ENCODE results near the gene ZNF423. TPM values are rescaled to one million over a fixed set of nuclear protein-coding genes. Genes with fewer than 3 reads are reported as not detected.
A peak's percentile ranks its signal among the peaks of the same experiment; 100 is the strongest.

Gene ZNF423
- polyA plus RNA-seq, 1 of the 3 experiments (the other 2 are of a cell fraction): 1.2 TPM

GRCh38 chr16:49660626-49661025 lies 195.3 kb downstream of the ZNF423 start:
- POLR2A ChIA-PET: interaction anchor here (0.6 to 1.9 kb wide), 4 partner anchors 9 to 196 kb away, joined by 3 to 7 read pairs (median 4); no protein-coding TSS in a partner anchor
- no peak overlapping the region for H3K4me2 ChIP-seq

GRCh38 chr16:49659356-49659755 lies 196.6 kb downstream of the ZNF423 start:
- H3K4me2 ChIP-seq: no peak overlapping the region
- peak overlapping the region in 1 of 2 experiments; percentile 99; a peak in 1 of 4 replicates for H3K27ac ChIP-seq (ENCODE audit: low read depth in 2 of 2, low read length in 1 of 2)
- CTCF ChIA-PET: interaction anchor here (3.6 kb wide), 1 partner anchor 198 kb away, joined by 19 read pairs; no protein-coding TSS in a partner anchor
- no peak overlapping the region for H3K4me3 ChIP-seq (ENCODE audit: low read depth in 2 of 2, low read length in 1 of 2)
- H3K9me3 ChIP-seq: no peaks in the 10 kb centered on the region
- H3K9me2 ChIP-seq: no peaks in the 10 kb centered on the region
- H3K4me1 ChIP-seq (ENCODE audit: control insufficient read depth in 1 of 2, insufficient read depth in 2 of 2, low read depth in 1 of 2, low read length in 1 of 2): peaks cover 0 to 75% of the 10 kb centered on the region in 2 experiments; a peak in 2 of 4 replicates
- 61% methylated on average over 8 of the region's 10 CpGs for WGBS (ENCODE audit: low lambda C conversion rate)
- DNase-seq: no peak
- H3K36me3 ChIP-seq (replicated peaks in 1 of 2; ENCODE audit: control insufficient read depth in 1 of 2, insufficient read depth in 2 of 2, low read length in 1 of 2): no peaks in the 10 kb centered on the region
- no peaks in the 10 kb centered on the region for H3K79me2 ChIP-seq (ENCODE audit: insufficient read depth)
- H3F3A ChIP-seq (replicated peaks; ENCODE audit: insufficient read depth): no peaks in the 10 kb centered on the region
- no peaks in the 10 kb centered on the region for H4K20me1 ChIP-seq (ENCODE audit: insufficient read depth)
- POLR2A ChIA-PET: interaction anchor here (1.9 kb wide), 1 partner anchor 19 kb away, joined by 7 read pairs; no protein-coding TSS in a partner anchor
- no peak overlapping the region for H2AFZ ChIP-seq (ENCODE audit: low read depth)
- H3K9ac ChIP-seq: no peak overlapping the region
- no peaks in the 10 kb centered on the region for H3K27me3 ChIP-seq (ENCODE audit: insufficient read depth)
- no peak for TF ChIP-seq PBX3 (IDR thresholded peaks at IDR 0.05)
- TF ChIP-seq MAX (IDR thresholded peaks at IDR 0.05; ENCODE audit: low read depth): no peak
- TF ChIP-seq RXRA (IDR thresholded peaks at IDR 0.05; ENCODE audit: borderline replicate concordance, low read depth): no peak
- TF ChIP-seq RFX5 (IDR thresholded peaks at IDR 0.05; ENCODE audit: low read length): no peak
- TF ChIP-seq FOXJ3 (CRISPR knock-in tag; IDR thresholded peaks at IDR 0.05): no peak
- no peak for TF ChIP-seq GABPA (IDR thresholded peaks at IDR 0.05; ENCODE audit: low read depth)
- no peak for TF ChIP-seq USF2 (IDR thresholded peaks at IDR 0.05; ENCODE audit: borderline replicate concordance, low read depth, low read length)
- no peak for TF ChIP-seq EZH2phosphoT487 (IDR thresholded peaks at IDR 0.05; ENCODE audit: borderline replicate concordance, low read depth)
- TF ChIP-seq CTCF (IDR thresholded peaks at IDR 0.05): no peak
- no peak for TF ChIP-seq REST (IDR thresholded peaks at IDR 0.05; ENCODE audit: low read depth, low read length)
- TF ChIP-seq TCF12 (IDR thresholded peaks at IDR 0.05): no peak
- no peak for TF ChIP-seq RAD21 (IDR thresholded peaks at IDR 0.05; ENCODE audit: low read length)
- TF ChIP-seq FOXM1 (IDR thresholded peaks at IDR 0.05; ENCODE audit: low read depth): no peak
- TF ChIP-seq SMC3 (IDR thresholded peaks at IDR 0.05; ENCODE audit: low read depth, low read length): no peak
- TF ChIP-seq EP300 (IDR thresholded peaks at IDR 0.05; ENCODE audit: borderline replicate concordance in 1 of 2, low read depth in 1 of 2, low read length in 1 of 2): no peak
- TF ChIP-seq POLR2AphosphoS5 (IDR thresholded peaks at IDR 0.05; ENCODE audit: low read depth, low read length): no peak
- TF ChIP-seq USF1 (IDR thresholded peaks at IDR 0.05; ENCODE audit: borderline replicate concordance, low read depth): no peak
- TF ChIP-seq ELF1 (IDR thresholded peaks at IDR 0.05): no peak

More at GRCh38 chr16:49660626-49661025, 195.3 kb downstream of the ZNF423 start:
- peaks cover 0 to 75% of the 10 kb centered on the region in 2 experiments; a peak in 2 of 4 replicates for H3K4me1 ChIP-seq (ENCODE audit: control insufficient read depth in 1 of 2, insufficient read depth in 2 of 2, low read depth in 1 of 2, low read length in 1 of 2)
- no peaks in the 10 kb centered on the region for H3K9me3 ChIP-seq
- H3K27me3 ChIP-seq (ENCODE audit: insufficient read depth): no peaks in the 10 kb centered on the region
- H3K36me3 ChIP-seq (replicated peaks in 1 of 2; ENCODE audit: control insufficient read depth in 1 of 2, insufficient read depth in 2 of 2, low read length in 1 of 2): no peaks in the 10 kb centered on the region
- H3K9ac ChIP-seq: no peak overlapping the region
- no peak overlapping the region for H2AFZ ChIP-seq (ENCODE audit: low read depth)
- H4K20me1 ChIP-seq (ENCODE audit: insufficient read depth): no peaks in the 10 kb centered on the region
- no peak for TF ChIP-seq CHD2 (IDR thresholded peaks at IDR 0.05; ENCODE audit: low read length, partially characterized antibody)
- TF ChIP-seq GABPA (IDR thresholded peaks at IDR 0.05; ENCODE audit: low read depth): no peak
- no peak for TF ChIP-seq MEF2A (IDR thresholded peaks at IDR 0.05; ENCODE audit: borderline replicate concordance, low read depth)
- TF ChIP-seq GATA2 (CRISPR knock-in tag; IDR thresholded peaks at IDR 0.05): 0 out of 2 replicates have a peak, but pooled peaks have one; percentile 9
- H3K27ac ChIP-seq (ENCODE audit: low read depth in 2 of 2, low read length in 1 of 2): peak overlapping the region in 1 of 2 experiments; percentile 99; a peak in 2 of 4 replicates
- no peaks in the 10 kb centered on the region for H3K9me2 ChIP-seq
- no peak overlapping the region for H3K4me3 ChIP-seq (ENCODE audit: low read depth in 2 of 2, low read length in 1 of 2)
- H3F3A ChIP-seq (replicated peaks; ENCODE audit: insufficient read depth): no peaks in the 10 kb centered on the region
- H3K79me2 ChIP-seq (ENCODE audit: insufficient read depth): no peaks in the 10 kb centered on the region
- DNase-seq: peak; percentile 63
- CTCF ChIA-PET: interaction anchor here (0.6 to 3.6 kb wide), 5 partner anchors 9 to 253 kb away, joined by 3 to 19 read pairs (median 4); no protein-coding TSS in a partner anchor
- WGBS (ENCODE audit: low lambda C conversion rate): 43% methylated on average over 3 of the region's 3 CpGs
